Measurements from ENCODE around the gene NLRP5. TPM values are rescaled to one million over a fixed set of nuclear protein-coding genes. Genes with fewer than 3 reads are reported as not detected.

The NLRP5 gene
- total and polyA plus RNA-seq, 2 of the 8 experiments (the other 6 are each of a cell fraction or from before 2014, with no cell fraction given) = not detected

- no peaks in the 10 kb centered on the region for H3K79me2 ChIP-seq (ENCODE audit: control insufficient read depth in 1 of 2, insufficient read depth in 2 of 2, low read length in 2 of 2)
- H2BK120ac ChIP-seq (replicated peaks; ENCODE audit: low read depth, low read length) = peak overlapping the region; percentile 3
- H2BK5ac ChIP-seq (ENCODE audit: low read depth, low read length) = no peak overlapping the region
- H3K18ac ChIP-seq (ENCODE audit: extremely low read depth, low read length) = no peak overlapping the region
- no peak overlapping the region for H3K14ac ChIP-seq (ENCODE audit: insufficient read length)
- H4K91ac ChIP-seq (replicated peaks; ENCODE audit: insufficient read length, low read length) = no peak overlapping the region
- H3K4me2 ChIP-seq (ENCODE audit: insufficient read depth in 1 of 2, low read depth in 2 of 2, low read length in 2 of 2) = no peak overlapping the region
- no peaks in the 10 kb centered on the region for H3K9me3 ChIP-seq (ENCODE audit: insufficient read depth in 2 of 2, low read depth in 1 of 2, low read length in 1 of 2)
- H2BK20ac ChIP-seq (ENCODE audit: low read length) = no peak overlapping the region
- H4K20me1 ChIP-seq (replicated peaks in 1 of 2; ENCODE audit: control insufficient read depth in 1 of 2, insufficient read depth in 2 of 2, low read length in 2 of 2) = peaks cover 9 to 13% of the 10 kb centered on the region in 2 experiments
- H2BK15ac ChIP-seq (ENCODE audit: low read length) = no peak overlapping the region
- H3K27ac ChIP-seq (ENCODE audit: low read depth, low read length) = no peak overlapping the region
- H2AK5ac ChIP-seq (ENCODE audit: low read depth, low read length) = no peak overlapping the region
- CTCF ChIA-PET (ENCODE audit: partially characterized antibody) = interaction anchor here (5.2 kb wide), 1 partner anchor 13 kb away, joined by 36 read pairs; no protein-coding TSS in a partner anchor
- 87% methylated on average over 7 of the region's 9 CpGs; no CpG with 5 or more reads in 1 of the 2 experiments for WGBS, 2 experiments (ENCODE audit: extremely low coverage in 1 of 2, insufficient coverage in 1 of 2, insufficient read length in 1 of 2, insufficient replicate concordance in 2 of 2, low coverage in 1 of 2, low lambda C conversion rate in 2 of 2, missing lambda C conversion rate in 1 of 2)
- H3K23me2 ChIP-seq (ENCODE audit: low read depth, low read length) = peaks cover 7% of the 10 kb centered on the region
- no peaks in the 10 kb centered on the region for H3K27me3 ChIP-seq (replicated peaks in 1 of 4; ENCODE audit: control insufficient read depth in 3 of 4, extremely low read depth in 1 of 4, insufficient read depth in 3 of 4, low read length in 3 of 4)
- H3K36me3 ChIP-seq (ENCODE audit: control insufficient read depth in 2 of 4, insufficient read depth in 4 of 4, low read length in 3 of 4) = peaks cover 0 to 8% (median 4%) of the 10 kb centered on the region in 4 experiments; a peak in 2 of 8 replicates
- H4K5ac ChIP-seq (ENCODE audit: insufficient read length, low read depth, low read length) = no peak overlapping the region
- no peak overlapping the region for H3K4me3 ChIP-seq (ENCODE audit: extremely low read depth in 1 of 4, insufficient read depth in 2 of 4, low read depth in 3 of 4, low read length in 4 of 4)
- DNase-seq (ENCODE audit: low read depth in 1 of 2, low spot score in 2 of 2) = no peak
- H3K9ac ChIP-seq (replicated peaks in 1 of 4; ENCODE audit: extremely low read depth in 1 of 4, low read depth in 3 of 4, low read length in 3 of 4) = no peak overlapping the region
- no peak overlapping the region for H4K8ac ChIP-seq (ENCODE audit: extremely low read depth, insufficient read depth, low read length)
- no peak for FAIRE-seq
- H3K4ac ChIP-seq (replicated peaks; ENCODE audit: insufficient read length, low read depth, low read length) = no peak overlapping the region
- H2AFZ ChIP-seq (ENCODE audit: low read length) = no peak overlapping the region
- H3K23ac ChIP-seq (ENCODE audit: insufficient read length) = no peak overlapping the region
- POLR2A ChIA-PET (ENCODE audit: partially characterized antibody) = interaction anchor here (0.8 to 2.2 kb wide), 4 partner anchors 12 to 59 kb away, joined by 3 to 5 read pairs (median 4); no protein-coding TSS in a partner anchor
- H2BK12ac ChIP-seq (ENCODE audit: low read depth, low read length) = no peak overlapping the region
- H3K79me1 ChIP-seq (ENCODE audit: low read depth, low read length) = peaks cover 2% of the 10 kb centered on the region; the same call in 1 of the 2 replicates
- H3K4me1 ChIP-seq (replicated peaks in 1 of 4; ENCODE audit: control insufficient read depth in 3 of 4, insufficient read depth in 4 of 4, low read length in 3 of 4) = peaks cover 0 to 14% (median 6%) of the 10 kb centered on the region in 4 experiments; a peak in 6 of 7 replicates
- no peak overlapping the region for H3K56ac ChIP-seq (replicated peaks; ENCODE audit: insufficient read length, low read depth, low read length)
- TF ChIP-seq KDM5A (IDR thresholded peaks at IDR 0.05; ENCODE audit: low read length) (no peak), PHF8 (conservative IDR thresholded peaks at IDR 0.05; ENCODE audit: low read depth, low read length) (no peak), CBX8 (IDR thresholded peaks at IDR 0.05; ENCODE audit: borderline replicate concordance, low read depth, low read length) (no peak), RBBP5 (IDR thresholded peaks at IDR 0.05; ENCODE audit: borderline replicate concordance, low read depth, low read length) (no peak), SP1 (IDR thresholded peaks at IDR 0.05; ENCODE audit: low read depth, low read length) (no peak), TEAD4 (IDR thresholded peaks at IDR 0.05; ENCODE audit: low read depth, low read length) (no peak), CTBP2 (IDR thresholded peaks at IDR 0.05; ENCODE audit: borderline replicate concordance, insufficient read depth, insufficient read length, low read length) (no peak), SIN3A (conservative IDR thresholded peaks at IDR 0.05 in 1 of 2, IDR thresholded peaks at IDR 0.05 in 1 of 2; ENCODE audit: low read depth in 1 of 2, low read length in 2 of 2) (no peak), KDM1A (IDR thresholded peaks at IDR 0.05; ENCODE audit: borderline replicate concordance, low read length) (no peak), POLR2AphosphoS5 (IDR thresholded peaks at IDR 0.05; ENCODE audit: low read depth, low read length) (no peak), FOSL1 (IDR thresholded peaks at IDR 0.05; ENCODE audit: insufficient read depth, low read depth, low read length) (no peak), POLR2A (IDR thresholded peaks at IDR 0.05; ENCODE audit: control extremely low read depth in 1 of 2, low read depth in 2 of 2, low read length in 2 of 2) (no peak), RAD21 (IDR thresholded peaks at IDR 0.05 in 1 of 2, conservative IDR thresholded peaks at IDR 0.05 in 1 of 2; ENCODE audit: low read depth in 2 of 2, low read length in 2 of 2) (no peak)
Measured at GRCh38 chr19:56083668-56084067, 97.1 kb downstream of the NLRP5 start.
